HepG2 (cell line): Measurements from ENCODE around the gene SUSD2. TPM values are rescaled to one million over a fixed set of nuclear protein-coding genes. Genes with fewer than 3 reads are reported as not detected.

Experiments used
- DPF2 ChIP-seq: sonication (generic); formaldehyde crosslinking; IDR thresholded peaks from 2 replicates; pipeline ENCODE4 v1.4.0; 2020; ENCODE audit warnings: mild to moderate bottlenecking, low read depth, missing genetic modification reagents, borderline replicate concordance
- ETV5 ChIP-seq: IDR thresholded peaks from 2 replicates; pipeline ENCODE4 v1.6.1; 2018; ENCODE audit warnings: missing biosample characterization, missing genetic modification reagents, inconsistent platforms, borderline replicate concordance
- FOXA1 ChIP-seq, 2 experiments: fragments of 450-650 bp in 1 of 2; sonication (generic) in 1 of 2; formaldehyde crosslinking in 1 of 2; IDR thresholded peaks; 2 replicates each; pipeline versions ENCODE4 v1.4.0 to v1.6.1; 2016 to 2020; ENCODE audit warnings: missing genetic modification reagents in 1 of 2
- HMG20B ChIP-seq: conservative IDR thresholded peaks from 2 replicates; pipeline ENCODE4 v1.6.1; 2016; ENCODE audit warnings: missing genetic modification reagents, missing compliant biosample characterization
- HNF4A ChIP-seq: sonication (generic); formaldehyde crosslinking; IDR thresholded peaks from 2 replicates; pipeline ENCODE4 v1.4.0; 2020; ENCODE audit warnings: missing genetic modification reagents
- KDM2A ChIP-seq: sonication (generic); formaldehyde crosslinking; IDR thresholded peaks from 2 replicates; pipeline ENCODE4 v1.4.0; 2020; ENCODE audit warnings: low read depth, missing genetic modification reagents, borderline replicate concordance
- MAZ ChIP-seq, 2 experiments: sonication (generic) in 1 of 2; formaldehyde crosslinking in 1 of 2; IDR thresholded peaks; 2 replicates each; pipeline versions ENCODE4 v1.5.0 to v1.6.1; 2012 to 2020; ENCODE audit warnings: low read depth in 2 of 2, mild to moderate bottlenecking in 2 of 2, borderline replicate concordance in 1 of 2, improper control_type of control experiment in 1 of 2, low read length in 1 of 2, missing genetic modification reagents in 1 of 2, moderate library complexity in 1 of 2
- PHF21A ChIP-seq: sonication (generic); formaldehyde crosslinking; IDR thresholded peaks from 2 replicates; pipeline ENCODE4 v1.5.0; 2020; ENCODE audit warnings: mild to moderate bottlenecking, missing genetic modification reagents
- SCMH1 ChIP-seq: sonication (generic); formaldehyde crosslinking; IDR thresholded peaks from 2 replicates; pipeline ENCODE4 v1.9.0; 2021; ENCODE audit warnings: missing genetic modification reagents, mild to moderate bottlenecking, borderline replicate concordance
- THYN1 ChIP-seq: sonication (generic); formaldehyde crosslinking; IDR thresholded peaks from 2 replicates; pipeline ENCODE4 v1.8.1; 2023; ENCODE audit warnings: low read depth, mild to moderate bottlenecking, moderate library complexity, missing genetic modification reagents, borderline replicate concordance
- ZBTB7B ChIP-seq: sonication (generic); formaldehyde crosslinking; IDR thresholded peaks from 2 replicates; pipeline ENCODE4 v1.4.0; 2020; ENCODE audit warnings: missing genetic modification reagents
- ZMAT3 ChIP-seq: sonication (generic); formaldehyde crosslinking; conservative IDR thresholded peaks from 2 replicates; pipeline ENCODE4 v1.7.0; 2021; ENCODE audit warnings: missing genetic modification reagents
- ZNF136 ChIP-seq: sonication (generic); formaldehyde crosslinking; IDR thresholded peaks from 2 replicates; pipeline ENCODE4 v1.8.1; 2022; ENCODE audit warnings: low read depth, mild to moderate bottlenecking, moderate library complexity, missing genetic modification reagents
- ZNF501 ChIP-seq: sonication (generic); formaldehyde crosslinking; IDR thresholded peaks from 2 replicates; pipeline ENCODE4 v1.5.1; 2020; ENCODE audit warnings: mild to moderate bottlenecking, moderate library complexity, missing genetic modification reagents
- ZNF556 ChIP-seq: sonication (generic); formaldehyde crosslinking; IDR thresholded peaks from 2 replicates; pipeline ENCODE4 v1.4.0; 2020; ENCODE audit warnings: mild to moderate bottlenecking, missing genetic modification reagents, borderline replicate concordance
- ZNF703 ChIP-seq: sonication (generic); formaldehyde crosslinking; IDR thresholded peaks from 2 replicates; pipeline ENCODE4 v1.5.1; 2020; ENCODE audit warnings: missing genetic modification reagents, mild to moderate bottlenecking, moderate library complexity, borderline replicate concordance
- polyA plus RNA-seq, 8 experiments: library from polyadenylated mRNA; depleted of rRNA in 3 of 8; stranded (reverse) in 7 of 8; unstranded in 1 of 8; fragments of >200 nt; fragmentation: Illumina TruSeq in 4 of 8; extraction: Trizol in 4 of 8; gene quantifications; 2 replicates each; pipeline versions ENCODE4 v1.2.1 to v1.2.3, GENCODE V29; 2011 to 2016; ENCODE audit warnings: low read depth in 4 of 8, missing spikeins in 1 of 8, mixed read lengths in 1 of 8; ENCODE audit not compliant: insufficient read depth in 1 of 8
- total RNA-seq, 5 experiments: library from RNA; depleted of rRNA; stranded (reverse); fragments of >200 nt; fragmentation: Illumina TruSeq; extraction: Trizol; gene quantifications; 2 replicates each; pipeline ENCODE4 v1.2.3, GENCODE V29; 2016; ENCODE audit warnings: low read depth in 1 of 5
- TF ChIP-seq, protein P1 (sequence below): sonication (generic); formaldehyde crosslinking; IDR thresholded peaks from 2 replicates; pipeline ENCODE4 v1.4.0; 2020; ENCODE audit warnings: mild to moderate bottlenecking, missing genetic modification reagents
- TF ChIP-seq, protein P2 (sequence below): IDR thresholded peaks from 2 replicates; pipeline ENCODE4 v1.6.1; 2016; ENCODE audit warnings: missing genetic modification reagents, missing compliant biosample characterization
- TF ChIP-seq, protein P3 (sequence below): sonication (generic); formaldehyde crosslinking; IDR thresholded peaks from 2 replicates; pipeline ENCODE4 v1.5.0; 2020; ENCODE audit warnings: mild to moderate bottlenecking, missing genetic modification reagents, moderate library complexity
- TF ChIP-seq, protein P4 (sequence below): sonication (generic); formaldehyde crosslinking; conservative IDR thresholded peaks from 2 replicates; pipeline ENCODE4 v1.4.0; 2020; ENCODE audit warnings: mild to moderate bottlenecking, missing genetic modification reagents, moderate library complexity

The SUSD2 gene
- total and polyA plus RNA-seq, 2 of the 13 experiments (the other 11 are each of a cell fraction or from before 2014, with no cell fraction given): 2.1 to 11.0 TPM

DNA sequence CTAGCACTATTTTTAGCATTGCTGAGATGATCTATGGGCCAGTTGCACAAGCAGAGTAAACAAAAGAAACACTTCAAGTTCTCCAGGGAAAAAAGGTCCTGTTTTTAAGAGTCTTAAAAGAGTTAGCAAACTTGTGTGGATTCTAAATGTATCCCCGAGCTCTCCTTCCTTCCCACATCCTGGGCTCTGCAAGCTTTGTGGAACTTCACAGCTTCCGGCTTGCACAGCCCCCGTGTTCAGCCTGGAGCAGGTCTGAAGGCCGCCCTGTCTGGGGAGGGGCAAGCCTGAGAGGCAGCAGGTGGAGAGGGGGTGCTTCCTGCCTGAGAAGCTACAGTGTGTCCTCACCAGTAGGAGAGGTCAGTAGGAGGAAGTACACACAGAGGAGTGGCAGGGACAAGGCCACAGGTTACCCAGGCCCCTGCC, 35.1 kb upstream of the SUSD2 start (continued):
- TF ChIP-seq, protein P1, sequence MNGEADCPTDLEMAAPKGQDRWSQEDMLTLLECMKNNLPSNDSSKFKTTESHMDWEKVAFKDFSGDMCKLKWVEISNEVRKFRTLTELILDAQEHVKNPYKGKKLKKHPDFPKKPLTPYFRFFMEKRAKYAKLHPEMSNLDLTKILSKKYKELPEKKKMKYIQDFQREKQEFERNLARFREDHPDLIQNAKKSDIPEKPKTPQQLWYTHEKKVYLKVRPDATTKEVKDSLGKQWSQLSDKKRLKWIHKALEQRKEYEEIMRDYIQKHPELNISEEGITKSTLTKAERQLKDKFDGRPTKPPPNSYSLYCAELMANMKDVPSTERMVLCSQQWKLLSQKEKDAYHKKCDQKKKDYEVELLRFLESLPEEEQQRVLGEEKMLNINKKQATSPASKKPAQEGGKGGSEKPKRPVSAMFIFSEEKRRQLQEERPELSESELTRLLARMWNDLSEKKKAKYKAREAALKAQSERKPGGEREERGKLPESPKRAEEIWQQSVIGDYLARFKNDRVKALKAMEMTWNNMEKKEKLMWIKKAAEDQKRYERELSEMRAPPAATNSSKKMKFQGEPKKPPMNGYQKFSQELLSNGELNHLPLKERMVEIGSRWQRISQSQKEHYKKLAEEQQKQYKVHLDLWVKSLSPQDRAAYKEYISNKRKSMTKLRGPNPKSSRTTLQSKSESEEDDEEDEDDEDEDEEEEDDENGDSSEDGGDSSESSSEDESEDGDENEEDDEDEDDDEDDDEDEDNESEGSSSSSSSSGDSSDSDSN: peak; percentile 60
- 0 out of 2 replicates have a peak, but pooled peaks have one; percentile 58 for TF ChIP-seq ZNF136 (CRISPR knock-in tag)
- 0 out of 2 replicates have a peak, but pooled peaks have one; percentile 71 for TF ChIP-seq ZBTB7B (CRISPR knock-in tag)
- TF ChIP-seq ZNF556 (CRISPR knock-in tag): peak; percentile 47; the same call in 1 of the 2 replicates
- TF ChIP-seq PHF21A: peak; percentile 87
- TF ChIP-seq DPF2 (CRISPR knock-in tag): peak; percentile 61; the same call in 1 of the 2 replicates
- TF ChIP-seq SCMH1 (CRISPR knock-in tag): no peak
- TF ChIP-seq ZNF703 (CRISPR knock-in tag): no peak
- peak; percentile 37; the same call in 1 of the 2 replicates for TF ChIP-seq KDM2A (CRISPR knock-in tag)
- TF ChIP-seq, protein P2, sequence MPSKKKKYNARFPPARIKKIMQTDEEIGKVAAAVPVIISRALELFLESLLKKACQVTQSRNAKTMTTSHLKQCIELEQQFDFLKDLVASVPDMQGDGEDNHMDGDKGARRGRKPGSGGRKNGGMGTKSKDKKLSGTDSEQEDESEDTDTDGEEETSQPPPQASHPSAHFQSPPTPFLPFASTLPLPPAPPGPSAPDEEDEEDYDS (CRISPR knock-in tag): peak; percentile 26; the same call in 1 of the 2 replicates
- TF ChIP-seq THYN1 (CRISPR knock-in tag): no peak
- peak; percentile 22; the same call in 1 of the 2 replicates for TF ChIP-seq MAZ (IDR thresholded peaks at IDR 0.05; ENCODE audit: borderline replicate concordance, low read depth, low read length)
- TF ChIP-seq MAZ (CRISPR knock-in tag; IDR thresholded peaks at IDR 0.05; ENCODE audit: low read depth): 0 out of 2 replicates have a peak, but pooled peaks have one; percentile 50
- 0 out of 2 replicates have a peak, but pooled peaks have one; percentile 48 for TF ChIP-seq ZMAT3 (CRISPR knock-in tag)
- TF ChIP-seq, protein P3, sequence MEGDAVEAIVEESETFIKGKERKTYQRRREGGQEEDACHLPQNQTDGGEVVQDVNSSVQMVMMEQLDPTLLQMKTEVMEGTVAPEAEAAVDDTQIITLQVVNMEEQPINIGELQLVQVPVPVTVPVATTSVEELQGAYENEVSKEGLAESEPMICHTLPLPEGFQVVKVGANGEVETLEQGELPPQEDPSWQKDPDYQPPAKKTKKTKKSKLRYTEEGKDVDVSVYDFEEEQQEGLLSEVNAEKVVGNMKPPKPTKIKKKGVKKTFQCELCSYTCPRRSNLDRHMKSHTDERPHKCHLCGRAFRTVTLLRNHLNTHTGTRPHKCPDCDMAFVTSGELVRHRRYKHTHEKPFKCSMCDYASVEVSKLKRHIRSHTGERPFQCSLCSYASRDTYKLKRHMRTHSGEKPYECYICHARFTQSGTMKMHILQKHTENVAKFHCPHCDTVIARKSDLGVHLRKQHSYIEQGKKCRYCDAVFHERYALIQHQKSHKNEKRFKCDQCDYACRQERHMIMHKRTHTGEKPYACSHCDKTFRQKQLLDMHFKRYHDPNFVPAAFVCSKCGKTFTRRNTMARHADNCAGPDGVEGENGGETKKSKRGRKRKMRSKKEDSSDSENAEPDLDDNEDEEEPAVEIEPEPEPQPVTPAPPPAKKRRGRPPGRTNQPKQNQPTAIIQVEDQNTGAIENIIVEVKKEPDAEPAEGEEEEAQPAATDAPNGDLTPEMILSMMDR: peak; percentile 38; the same call in 1 of the 2 replicates
- TF ChIP-seq, protein P4, sequence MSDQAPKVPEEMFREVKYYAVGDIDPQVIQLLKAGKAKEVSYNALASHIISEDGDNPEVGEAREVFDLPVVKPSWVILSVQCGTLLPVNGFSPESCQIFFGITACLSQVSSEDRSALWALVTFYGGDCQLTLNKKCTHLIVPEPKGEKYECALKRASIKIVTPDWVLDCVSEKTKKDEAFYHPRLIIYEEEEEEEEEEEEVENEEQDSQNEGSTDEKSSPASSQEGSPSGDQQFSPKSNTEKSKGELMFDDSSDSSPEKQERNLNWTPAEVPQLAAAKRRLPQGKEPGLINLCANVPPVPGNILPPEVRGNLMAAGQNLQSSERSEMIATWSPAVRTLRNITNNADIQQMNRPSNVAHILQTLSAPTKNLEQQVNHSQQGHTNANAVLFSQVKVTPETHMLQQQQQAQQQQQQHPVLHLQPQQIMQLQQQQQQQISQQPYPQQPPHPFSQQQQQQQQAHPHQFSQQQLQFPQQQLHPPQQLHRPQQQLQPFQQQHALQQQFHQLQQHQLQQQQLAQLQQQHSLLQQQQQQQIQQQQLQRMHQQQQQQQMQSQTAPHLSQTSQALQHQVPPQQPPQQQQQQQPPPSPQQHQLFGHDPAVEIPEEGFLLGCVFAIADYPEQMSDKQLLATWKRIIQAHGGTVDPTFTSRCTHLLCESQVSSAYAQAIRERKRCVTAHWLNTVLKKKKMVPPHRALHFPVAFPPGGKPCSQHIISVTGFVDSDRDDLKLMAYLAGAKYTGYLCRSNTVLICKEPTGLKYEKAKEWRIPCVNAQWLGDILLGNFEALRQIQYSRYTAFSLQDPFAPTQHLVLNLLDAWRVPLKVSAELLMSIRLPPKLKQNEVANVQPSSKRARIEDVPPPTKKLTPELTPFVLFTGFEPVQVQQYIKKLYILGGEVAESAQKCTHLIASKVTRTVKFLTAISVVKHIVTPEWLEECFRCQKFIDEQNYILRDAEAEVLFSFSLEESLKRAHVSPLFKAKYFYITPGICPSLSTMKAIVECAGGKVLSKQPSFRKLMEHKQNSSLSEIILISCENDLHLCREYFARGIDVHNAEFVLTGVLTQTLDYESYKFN (CRISPR knock-in tag): peak; percentile 84
- peak; percentile 62; the same call in 1 of the 2 replicates for TF ChIP-seq ZNF501
- TF ChIP-seq FOXA1 (IDR thresholded peaks at IDR 0.05): no peak
- TF ChIP-seq FOXA1 (CRISPR knock-in tag; IDR thresholded peaks at IDR 0.05): peak; percentile 58; the same call in 1 of the 2 replicates
- TF ChIP-seq ETV5: peak; percentile 96
- TF ChIP-seq HNF4A: peak; percentile 55
- TF ChIP-seq HMG20B (CRISPR knock-in tag): 0 out of 2 replicates have a peak, but pooled peaks have one; percentile 36
